GM19324 (cell line): ENCODE measurements around the gene CELF2.
A peak's percentile ranks its signal among the peaks of the same experiment; 100 is the strongest.

Experiments
- ATAC-seq: cut with Tn5 transposase; IDR thresholded peaks from one replicate; pipeline ENCODE4 v1.9.1; 2021; ENCODE audit warnings: mild to moderate bottlenecking, moderate library complexity; ENCODE audit not compliant: unreplicated experiment, low FRiP score

The CELF2 gene

DNA sequence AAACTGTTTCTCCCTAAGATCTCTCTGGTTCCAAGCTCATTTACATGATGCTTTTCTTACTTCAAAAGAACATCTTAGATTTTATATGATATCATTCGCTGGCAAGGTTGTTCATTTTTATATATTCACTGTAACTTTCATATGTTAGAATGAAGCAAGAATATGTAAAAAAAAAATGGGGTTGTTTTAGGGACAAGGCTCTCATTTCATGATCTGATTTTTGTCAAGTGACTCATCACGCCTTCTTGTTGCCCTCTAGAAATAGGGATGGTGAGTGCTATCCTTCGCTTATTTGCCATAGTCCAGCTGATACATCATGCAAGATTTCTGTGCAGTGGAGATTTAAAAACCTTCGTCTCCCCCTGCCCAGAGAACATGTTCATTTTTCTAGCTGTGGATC, 14.0 kb upstream of the CELF2 start:
- no peak for ATAC-seq

DNA sequence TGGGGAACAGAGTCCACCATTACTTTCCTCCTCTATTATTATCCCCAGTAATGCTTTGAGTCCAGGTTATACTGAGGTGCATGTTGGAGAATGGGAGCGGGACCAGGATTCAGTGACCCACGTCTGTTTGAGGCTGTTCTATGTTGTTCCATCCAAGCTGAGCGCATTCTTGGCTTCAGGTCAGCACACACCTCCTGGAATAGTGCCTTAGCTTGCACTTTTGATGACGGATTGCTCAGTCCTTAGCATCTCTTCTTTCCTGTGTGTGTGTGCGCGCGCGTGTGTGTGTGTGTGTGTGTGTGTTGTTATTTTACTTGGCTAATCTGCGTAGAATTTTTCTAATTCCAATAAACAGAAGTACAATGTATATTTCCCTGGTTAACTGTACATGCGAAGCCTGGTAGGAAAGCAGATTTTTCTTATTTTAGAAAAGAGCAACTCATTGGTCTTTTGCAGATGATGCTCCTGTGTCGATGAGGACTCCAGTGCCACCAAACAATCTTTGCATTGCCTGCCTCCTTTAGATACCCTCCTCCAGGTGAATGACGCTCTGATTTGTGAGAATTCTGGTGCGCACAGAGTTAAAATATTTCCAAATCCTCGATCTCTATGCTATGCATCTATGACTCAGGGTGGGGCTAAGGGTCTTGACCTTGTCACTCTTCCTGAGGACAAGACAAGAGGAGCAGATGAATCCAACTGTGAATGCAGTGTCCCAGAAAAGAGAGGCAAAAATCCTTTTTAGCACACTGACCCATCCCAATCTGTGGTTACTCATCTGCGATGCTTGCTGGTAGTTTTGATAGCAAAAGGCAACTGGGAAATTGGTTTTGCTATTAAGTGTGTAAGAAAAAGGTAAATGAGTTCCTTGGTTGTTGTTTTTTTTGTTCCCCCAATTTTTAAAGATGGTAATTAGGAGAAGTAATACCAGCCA, 13.3 kb upstream of the CELF2 start:
- no peak for ATAC-seq

DNA sequence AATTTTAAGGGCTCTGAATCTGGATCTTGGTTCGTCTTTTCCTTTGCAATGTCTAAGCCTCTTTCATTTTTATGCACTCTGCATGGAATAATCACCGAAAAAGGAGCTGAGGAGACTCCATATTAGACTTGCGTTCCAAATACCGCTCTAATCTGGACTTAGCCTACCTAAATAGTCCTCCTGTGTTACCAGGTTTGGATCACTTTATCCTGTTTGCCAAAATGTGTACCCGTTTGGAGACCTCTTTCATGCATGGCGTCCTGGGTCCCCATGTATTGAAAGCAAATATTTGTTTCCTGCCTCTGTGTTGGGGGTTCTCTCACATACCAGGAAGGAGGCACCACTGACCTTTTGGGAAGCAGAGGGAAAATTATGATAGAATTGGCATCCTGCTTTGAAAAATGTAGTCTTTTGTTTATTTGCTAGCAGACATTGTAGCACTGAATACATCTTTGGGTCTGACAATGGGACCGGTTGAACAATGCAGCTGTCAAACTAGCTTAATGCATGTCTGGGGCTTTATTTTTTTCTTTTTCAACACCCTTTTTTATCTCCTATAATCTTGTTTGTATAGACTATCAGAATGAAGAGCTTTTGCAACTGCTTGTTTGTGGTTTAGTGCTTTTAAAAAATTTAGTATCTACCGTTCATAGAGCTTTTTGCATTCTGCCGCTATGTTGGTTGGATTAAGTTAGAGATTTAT, 11.8 kb upstream of the CELF2 start:
- no peak for ATAC-seq

DNA sequence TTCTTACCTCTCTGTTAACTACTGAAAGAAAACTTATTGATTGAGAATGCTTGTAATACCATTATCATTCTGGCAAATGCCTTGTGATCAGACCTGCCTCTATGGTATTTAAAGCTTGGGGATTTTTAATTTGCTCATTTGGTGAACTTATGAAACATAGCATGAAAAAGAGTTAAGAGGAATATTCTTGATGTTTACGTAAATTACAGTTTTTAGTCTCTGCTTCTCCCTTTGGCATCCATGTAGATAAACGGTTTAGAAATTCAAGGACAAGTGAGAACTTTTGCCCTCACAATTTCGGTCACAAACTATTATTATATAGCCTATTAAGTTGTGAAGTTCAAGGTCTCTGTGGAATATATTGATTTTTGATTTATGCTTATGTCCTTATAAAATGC, 11.2 kb upstream of the CELF2 start:
- ATAC-seq: no peak

DNA sequence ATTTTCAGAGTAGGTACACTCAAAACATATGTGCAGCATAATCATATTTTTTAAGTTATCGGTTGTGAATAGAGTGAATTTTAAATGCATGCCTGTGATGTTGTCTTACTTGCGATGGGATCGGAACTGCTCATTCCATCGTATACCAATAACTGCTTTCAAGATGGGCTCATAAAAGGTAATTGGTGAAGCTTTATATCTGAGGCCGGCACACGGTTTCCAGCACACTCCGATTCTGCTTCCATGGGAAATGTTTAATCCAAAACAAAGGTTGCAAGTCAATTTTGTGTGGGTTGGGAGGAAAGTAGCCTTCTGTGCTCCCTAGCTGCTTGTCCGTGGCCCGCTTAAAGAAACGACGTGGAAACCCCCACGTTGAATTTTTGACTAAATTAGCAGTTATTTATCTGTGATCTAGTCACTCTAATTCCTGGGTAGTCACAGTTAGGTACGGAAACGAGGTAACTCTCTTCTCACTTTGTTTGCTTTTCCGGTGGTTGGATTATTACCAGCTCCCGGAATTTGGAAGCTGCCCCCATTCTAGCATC, 10.1 kb upstream of the CELF2 start:
- ATAC-seq: no peak

DNA sequence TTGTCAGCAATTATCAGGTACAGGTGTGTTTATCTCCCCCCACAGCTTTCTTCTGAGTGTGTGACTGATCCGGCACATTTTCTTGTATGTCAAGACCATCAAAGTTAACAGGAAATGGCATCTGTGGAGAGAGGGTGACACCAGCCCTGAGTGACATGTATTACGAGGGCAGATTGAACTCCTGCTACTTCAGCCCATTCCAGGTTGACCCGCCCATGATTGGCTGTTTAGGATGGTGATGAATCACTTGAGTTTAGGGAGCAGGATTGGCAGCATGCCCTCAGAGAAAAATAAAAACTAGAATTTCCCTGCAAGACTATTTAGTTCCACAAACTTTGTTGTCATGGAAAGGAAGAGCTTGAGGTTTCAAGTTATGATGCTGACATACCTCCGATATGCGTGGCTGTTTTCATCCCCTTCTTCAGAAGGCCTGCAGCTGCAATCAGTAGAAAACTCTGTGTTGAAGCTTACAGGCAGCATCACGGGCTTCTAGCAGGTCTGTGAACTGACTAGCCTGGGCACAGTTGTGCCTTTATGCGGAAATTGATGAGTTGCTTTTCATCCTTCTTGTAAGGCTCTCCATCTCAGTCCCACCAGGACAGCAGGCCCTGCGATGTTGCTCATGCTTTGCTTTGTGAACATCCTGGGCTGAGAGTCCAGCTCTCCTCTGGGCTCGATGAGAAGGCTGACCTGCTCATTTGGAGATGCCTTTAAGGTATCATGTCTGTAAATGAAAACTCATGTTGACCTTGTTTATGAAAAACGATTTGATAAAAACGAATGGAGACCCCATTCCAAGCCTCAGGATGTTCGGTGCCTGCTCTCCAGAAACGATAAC, 8.0 kb upstream of the CELF2 start:
- no peak for ATAC-seq

DNA sequence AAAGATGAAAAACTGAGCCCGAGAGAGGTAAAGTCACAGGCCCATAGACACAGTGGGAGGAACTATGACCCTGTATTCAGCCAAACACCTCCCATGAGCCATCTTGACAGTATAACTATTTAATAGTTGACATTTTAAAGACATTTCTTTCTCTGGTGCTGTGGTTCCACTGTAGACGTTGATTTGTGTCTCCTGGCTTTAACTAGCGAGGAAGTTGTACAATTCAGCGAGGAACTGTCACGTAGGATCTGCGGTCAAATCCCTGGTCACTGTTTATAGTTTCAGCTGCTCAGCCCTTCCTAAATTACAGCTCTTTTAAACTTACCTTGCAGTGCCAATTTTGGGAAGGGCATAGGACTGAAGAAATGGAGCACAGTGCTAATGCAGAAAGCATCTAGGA, 7.1 kb upstream of the CELF2 start:
- no peak for ATAC-seq

DNA sequence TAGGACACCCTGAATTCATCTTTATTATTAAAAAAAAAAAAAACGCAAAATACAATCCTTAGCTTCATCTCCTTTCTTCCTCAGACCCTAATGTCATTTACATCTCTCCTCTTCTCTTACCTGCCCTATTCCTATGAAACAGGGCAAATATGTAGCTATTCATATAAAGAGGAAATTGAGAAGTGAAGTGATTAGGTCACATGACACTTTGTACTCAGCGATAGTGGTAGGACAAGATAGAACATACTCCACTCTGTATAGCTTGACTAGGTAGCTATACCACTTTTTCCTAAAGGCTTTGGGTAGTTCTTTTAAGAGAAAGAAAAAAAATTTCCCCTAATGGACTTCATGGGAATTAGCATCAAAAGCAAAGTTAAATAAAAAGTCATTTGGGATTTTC, 6.2 kb upstream of the CELF2 start:
- no peak for ATAC-seq

DNA sequence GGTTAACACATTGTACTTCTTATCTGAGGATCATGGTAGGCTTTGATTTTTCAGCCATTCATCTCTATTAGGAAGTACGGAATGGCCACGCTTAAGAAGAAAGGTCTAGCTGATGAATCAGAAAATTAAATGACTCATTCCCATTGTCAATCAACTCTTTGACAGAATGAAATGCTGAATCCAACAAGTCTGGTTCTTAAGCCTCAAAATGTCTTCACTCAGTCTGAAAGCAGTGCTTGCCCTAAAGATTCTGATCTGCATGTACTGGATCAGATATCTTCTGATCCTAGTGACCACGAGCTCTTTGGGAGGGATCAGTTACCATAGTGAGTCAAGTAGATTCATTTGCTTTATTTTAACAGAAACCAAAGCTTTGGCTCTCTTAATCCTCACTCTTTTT, 5.7 kb upstream of the CELF2 start:
- no peak for ATAC-seq

DNA sequence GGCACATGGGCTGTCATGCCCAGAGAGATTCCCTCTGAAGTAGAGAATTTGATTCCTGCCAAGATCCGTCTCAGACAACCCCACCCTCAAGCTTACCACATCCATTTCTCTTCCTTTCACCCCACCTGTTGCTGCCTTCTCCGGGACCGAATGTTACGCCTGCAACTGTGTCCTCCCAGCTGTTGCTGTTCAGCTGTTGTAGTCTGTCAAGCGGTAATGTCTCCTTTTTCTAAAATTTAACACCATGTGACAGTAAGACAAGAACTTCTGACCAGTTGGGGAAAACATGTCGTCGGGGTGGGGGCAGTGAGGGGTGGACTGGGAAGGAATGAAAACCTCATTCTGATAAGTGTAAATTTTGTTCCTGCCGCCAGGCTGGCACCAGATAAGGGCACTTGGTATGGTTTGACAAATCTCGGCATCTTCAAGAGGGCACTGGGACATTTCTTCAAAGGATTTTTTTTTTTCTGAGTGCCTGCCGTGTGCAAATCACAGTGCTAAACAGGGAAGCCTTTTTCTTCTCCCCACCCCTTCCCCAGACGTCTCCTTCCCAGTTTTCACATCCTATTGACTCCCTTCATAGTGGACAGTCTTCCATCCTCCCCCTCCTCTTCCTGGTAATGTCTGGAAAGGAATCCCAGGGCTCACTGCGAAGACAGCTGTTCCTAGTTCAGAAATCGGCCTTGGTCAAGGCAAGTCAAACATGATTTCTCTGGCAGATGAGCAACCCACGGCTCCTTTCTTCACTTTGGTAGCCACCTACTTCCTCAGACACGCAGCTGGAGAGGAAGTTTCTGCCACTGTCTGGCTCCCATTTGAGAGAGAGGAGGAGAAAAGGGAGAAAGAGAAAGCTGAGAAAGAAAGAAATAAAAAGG, 5.0 kb upstream of the CELF2 start:
- ATAC-seq: no peak

DNA sequence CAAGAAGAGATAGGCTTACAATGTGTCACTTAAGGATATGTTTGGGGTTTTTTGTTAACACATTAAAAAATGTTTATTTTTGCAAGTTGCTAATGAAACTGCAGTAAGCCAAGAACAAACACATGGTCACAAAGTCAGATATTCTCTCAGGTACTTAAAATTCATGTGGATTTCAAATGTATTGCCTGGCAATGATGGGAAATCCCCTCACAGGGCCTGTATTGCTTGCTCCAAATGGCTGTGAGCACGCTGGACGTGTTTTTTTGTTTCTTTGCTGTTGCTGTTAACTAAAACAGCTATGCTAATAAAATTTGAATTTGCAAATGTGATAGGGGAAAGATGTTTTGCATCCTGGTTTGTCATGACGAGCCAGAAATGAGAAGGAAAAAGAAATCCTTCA, 3.8 kb upstream of the CELF2 start:
- no peak for ATAC-seq

DNA sequence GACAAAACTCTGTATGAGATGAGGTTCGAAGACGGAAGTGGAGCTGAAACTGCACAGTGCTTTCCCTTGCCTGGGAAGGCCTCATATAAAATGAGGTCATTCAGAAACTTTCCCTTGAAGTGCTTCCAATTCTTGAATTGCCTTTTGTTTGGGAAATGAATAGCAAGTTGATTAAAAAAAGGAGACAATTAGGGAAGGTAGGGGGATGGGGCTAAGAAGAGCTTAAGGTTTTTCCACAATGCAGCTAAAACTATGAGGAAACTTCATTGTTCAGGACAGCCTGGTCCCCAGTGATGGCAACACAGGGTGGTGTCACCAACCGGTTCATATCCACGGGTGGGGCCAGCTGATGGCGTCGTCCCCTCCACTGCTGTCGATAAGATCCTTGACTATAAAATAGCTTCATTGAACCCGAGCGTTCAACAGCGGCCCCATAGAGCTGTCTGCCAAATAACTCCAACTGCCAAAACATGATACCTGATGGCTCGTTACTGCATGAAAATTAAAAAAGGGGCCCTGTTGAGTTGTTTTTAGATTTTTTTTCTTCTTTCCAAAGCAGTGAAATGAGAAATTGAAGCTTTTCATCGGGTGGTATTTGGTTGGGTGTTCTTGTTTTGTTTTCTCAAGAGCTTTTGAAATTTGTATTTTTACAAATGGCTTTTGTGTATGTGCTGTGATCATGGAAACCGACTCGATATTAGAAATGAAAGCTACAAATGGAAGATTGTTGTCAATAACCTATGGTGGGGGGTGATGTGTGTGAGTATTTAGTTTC, 2.8 kb upstream of the CELF2 start:
- ATAC-seq: no peak

DNA sequence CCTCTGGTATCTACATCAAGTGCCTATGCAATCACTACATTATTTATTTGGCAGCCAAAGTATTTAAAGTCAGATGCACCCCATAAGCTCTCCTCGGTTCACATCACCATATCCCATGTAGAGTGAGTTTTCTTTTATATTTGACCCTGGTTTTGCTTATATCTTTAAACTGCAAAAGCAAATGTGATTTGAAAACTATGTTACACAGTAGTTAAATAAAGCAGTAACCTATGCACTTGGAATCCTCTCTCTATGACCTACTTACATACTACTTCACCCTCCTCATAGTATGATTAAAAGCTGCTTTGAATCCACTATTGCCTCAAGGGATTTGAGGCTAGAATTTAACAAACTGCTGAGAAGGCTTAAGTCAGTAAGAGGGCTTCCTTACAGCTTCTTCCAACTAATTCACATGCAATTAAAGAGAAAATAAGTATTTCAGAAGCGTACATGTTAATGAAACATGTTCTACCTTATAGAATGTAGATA, 2.2 kb upstream of the CELF2 start:
- ATAC-seq: no peak

DNA sequence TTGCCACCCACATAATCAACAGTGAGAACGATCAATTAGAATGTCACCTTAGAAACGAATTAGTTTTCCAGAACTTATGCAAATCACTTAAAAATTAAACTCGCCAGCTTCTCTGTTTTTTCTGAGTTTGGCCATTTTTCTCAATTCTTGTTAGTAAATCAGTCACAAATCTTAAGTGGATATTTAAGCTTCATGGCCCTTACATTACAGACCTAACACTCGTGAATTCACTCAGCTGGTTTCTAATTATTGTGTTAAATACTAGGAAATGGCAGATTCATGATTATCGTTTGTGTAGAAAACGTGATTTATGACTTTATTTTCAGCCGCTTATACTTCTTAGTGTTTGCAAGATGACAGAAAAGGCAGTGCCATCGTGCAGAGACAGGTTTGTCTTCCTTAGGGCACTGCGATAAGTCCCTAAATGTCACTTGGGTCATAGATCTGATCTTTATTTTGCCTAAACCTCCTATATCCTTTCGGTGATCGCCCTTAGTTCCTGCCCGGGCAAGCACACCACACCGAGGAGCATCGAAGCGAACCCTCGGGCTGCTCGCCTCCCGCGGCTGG, 587 bp upstream of the CELF2 start:
- ATAC-seq: no peak

DNA sequence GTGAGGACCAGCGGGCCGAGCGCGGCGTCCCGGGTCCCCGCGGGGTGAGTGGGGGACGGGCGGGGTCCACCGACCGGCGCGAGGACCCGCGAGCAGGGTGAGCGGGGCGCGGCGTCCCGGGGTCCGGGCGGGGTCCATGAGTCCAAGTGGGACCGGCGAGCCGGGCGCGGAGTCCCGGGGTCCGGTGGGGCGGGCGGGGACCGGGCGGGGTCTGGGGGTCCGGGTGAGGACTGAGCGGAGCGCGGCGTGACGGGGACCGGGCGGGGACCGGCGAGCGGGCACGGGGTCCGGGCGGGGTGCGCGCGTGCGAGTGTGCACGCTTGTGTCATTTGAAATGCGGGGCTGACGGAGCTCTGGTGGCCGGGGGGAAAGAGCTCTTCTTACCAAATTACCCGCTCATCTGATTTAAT, 765 bp downstream of the CELF2 start:
- ATAC-seq: peak; percentile 6

DNA sequence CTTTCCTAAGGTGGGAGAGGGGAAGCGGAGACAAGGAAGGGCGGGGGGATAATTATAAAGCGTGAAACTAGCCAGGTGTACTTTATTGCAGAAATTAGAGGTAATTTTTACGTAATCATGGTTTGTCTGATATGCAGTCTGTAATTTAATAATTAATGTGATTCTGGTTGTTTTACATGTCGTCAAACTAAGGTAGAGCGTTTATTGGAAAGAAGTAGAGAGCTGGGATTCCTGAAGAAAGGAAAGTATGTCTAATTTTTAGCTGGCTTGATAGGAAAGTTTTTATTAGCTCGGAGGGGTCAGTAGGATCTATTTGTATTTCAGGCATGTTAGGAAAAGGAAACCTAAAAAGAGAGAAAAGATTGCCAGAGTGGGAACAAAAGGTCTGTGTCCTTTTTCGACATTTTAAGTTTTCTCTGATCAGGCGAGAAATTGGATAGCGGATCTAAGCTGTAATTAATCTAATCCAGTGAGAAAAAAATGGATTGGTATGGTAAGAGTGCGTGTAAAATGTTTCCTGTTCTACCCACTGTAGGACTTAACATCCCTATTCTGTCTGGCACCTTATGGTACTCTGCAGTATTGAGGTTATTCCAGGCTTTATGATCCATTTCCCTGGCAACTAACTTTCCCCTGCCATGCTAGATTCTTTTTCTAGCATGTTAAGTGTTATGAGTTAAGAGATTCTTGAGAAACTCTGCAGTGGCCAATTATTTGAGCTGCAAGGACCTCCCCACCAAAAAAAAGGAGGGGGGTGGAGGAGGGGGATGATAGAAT, 1.4 kb downstream of the CELF2 start:
- ATAC-seq: no peak

DNA sequence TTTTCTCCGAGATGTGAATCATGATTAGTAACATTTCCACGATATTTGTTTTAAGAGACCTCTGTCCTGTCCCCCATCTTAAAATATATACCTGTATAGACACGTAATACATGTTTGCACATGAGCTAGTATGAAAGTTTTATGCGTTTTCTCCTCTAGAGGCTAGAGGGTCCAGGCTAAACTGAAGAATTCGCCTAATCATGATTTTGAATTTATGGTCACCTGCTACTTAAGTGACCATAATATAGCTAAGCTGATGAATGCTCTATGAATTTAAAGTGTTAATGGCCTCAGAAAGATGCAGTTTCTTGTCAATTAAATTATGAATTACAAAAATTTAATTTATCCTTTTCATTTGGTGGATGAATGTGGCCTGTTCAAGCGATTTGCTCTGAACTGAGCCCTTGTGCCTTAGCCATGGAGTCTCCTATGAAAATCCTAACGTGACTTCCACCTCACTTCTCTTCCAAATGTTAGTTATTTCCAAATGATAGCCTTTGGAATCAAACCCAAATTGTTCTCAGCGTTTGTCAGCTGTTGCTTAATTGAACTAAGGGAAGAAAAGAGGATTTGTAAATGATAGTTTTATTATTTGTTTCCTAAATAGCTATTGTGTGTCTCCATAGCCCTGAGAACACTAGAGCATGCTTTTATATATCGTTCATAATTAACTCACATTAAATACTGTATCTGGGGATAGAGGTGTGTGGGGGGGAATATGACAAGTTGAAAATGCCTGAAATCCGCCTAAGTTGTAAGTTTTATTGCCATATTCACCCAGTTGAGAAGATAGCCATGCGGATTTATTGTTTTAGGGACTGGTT, 2.3 kb downstream of the CELF2 start:
- ATAC-seq: no peak
